Small intestine (tissue), 7 donors: ENCODE measurements around the gene PARD3B. TPM values are rescaled to one million over a fixed set of nuclear protein-coding genes. Genes with fewer than 3 reads are reported as not detected.

Source experiments
- DNase-seq, 2 donors: peaks; one replicate each; pipeline versions ENCODE4 v3.0.0 to v3.0.0-alpha.2; 2013
- FAIRE-seq: peaks from 2 replicates; lab custom pipeline; 2012; peaks lifted over from hg19 to GRCh38; lab: Jason Lieb, UNC
- H3K27ac ChIP-seq, 3 donors: one replicate each; pipeline ENCODE4 v1.5.1; 2013; ENCODE audit warnings: low read length in 2 of 3, mild to moderate bottlenecking in 2 of 3, control low read depth in 1 of 3, inconsistent platforms in 1 of 3, low read depth in 1 of 3, moderate library complexity in 1 of 3
- H3K27me3 ChIP-seq, 3 donors: one replicate each; pipeline ENCODE4 v1.6.1; 2013; ENCODE audit warnings: low read length in 3 of 3, inconsistent platforms in 1 of 3; ENCODE audit not compliant: control insufficient read depth in 3 of 3, insufficient read depth in 3 of 3
- H3K36me3 ChIP-seq, 3 donors: one replicate each; pipeline ENCODE4 v1.6.1; 2013; ENCODE audit warnings: low read length in 3 of 3, inconsistent platforms in 1 of 3, low read depth in 1 of 3, mild to moderate bottlenecking in 1 of 3, moderate library complexity in 1 of 3; ENCODE audit not compliant: control insufficient read depth in 3 of 3, insufficient read depth in 2 of 3
- H3K4me1 ChIP-seq, 3 donors: one replicate each; pipeline ENCODE4 v1.6.1; 2013; ENCODE audit warnings: low read length in 2 of 3, inconsistent platforms in 1 of 3, low read depth in 1 of 3, mild to moderate bottlenecking in 1 of 3, moderate library complexity in 1 of 3; ENCODE audit not compliant: control insufficient read depth in 3 of 3, insufficient read depth in 2 of 3
- H3K4me3 ChIP-seq, 3 donors: one replicate each; pipeline ENCODE4 v1.5.1; 2013; ENCODE audit warnings: low read length in 3 of 3, control low read depth in 1 of 3, inconsistent platforms in 1 of 3, low read depth in 1 of 3, mild to moderate bottlenecking in 1 of 3, moderate library complexity in 1 of 3
- H3K9me3 ChIP-seq, 2 donors: one replicate each; pipeline ENCODE4 v1.6.1; 2013; ENCODE audit warnings: low read depth in 1 of 2, low read length in 1 of 2; ENCODE audit not compliant: control insufficient read depth in 2 of 2, insufficient read depth in 1 of 2
- WGBS, 3 donors: extraction: QIAGEN DNeasy Blood & Tissue Kit; methylation state at CpG; one replicate each; pipeline ENCODE4 v1.1.7; 2013; 5-methylcytosine and 5-hydroxymethylcytosine counted together
- polyA plus RNA-seq, 4 donors: library from polyadenylated mRNA; stranded (reverse) in 3 of 4; unstranded in 1 of 4; fragments of 200-250 nt in 3 of 4; fragments of 120-200 nt in 1 of 4; gene quantifications; one replicate each; pipeline versions ENCODE4 v1.2.1 to v1.2.3, GENCODE V29; 2013
- donor health status: healthy with polysubstance abuse.
- donor health status: control.
- donor health status: control.
- donor health status: Bipolar disorder and iron deficiency.
- donor health status: healthy.

PARD3B gene
- polyA plus RNA-seq, 4 donors: 2.8 to 10.7 (median 3.6) TPM

DNA sequence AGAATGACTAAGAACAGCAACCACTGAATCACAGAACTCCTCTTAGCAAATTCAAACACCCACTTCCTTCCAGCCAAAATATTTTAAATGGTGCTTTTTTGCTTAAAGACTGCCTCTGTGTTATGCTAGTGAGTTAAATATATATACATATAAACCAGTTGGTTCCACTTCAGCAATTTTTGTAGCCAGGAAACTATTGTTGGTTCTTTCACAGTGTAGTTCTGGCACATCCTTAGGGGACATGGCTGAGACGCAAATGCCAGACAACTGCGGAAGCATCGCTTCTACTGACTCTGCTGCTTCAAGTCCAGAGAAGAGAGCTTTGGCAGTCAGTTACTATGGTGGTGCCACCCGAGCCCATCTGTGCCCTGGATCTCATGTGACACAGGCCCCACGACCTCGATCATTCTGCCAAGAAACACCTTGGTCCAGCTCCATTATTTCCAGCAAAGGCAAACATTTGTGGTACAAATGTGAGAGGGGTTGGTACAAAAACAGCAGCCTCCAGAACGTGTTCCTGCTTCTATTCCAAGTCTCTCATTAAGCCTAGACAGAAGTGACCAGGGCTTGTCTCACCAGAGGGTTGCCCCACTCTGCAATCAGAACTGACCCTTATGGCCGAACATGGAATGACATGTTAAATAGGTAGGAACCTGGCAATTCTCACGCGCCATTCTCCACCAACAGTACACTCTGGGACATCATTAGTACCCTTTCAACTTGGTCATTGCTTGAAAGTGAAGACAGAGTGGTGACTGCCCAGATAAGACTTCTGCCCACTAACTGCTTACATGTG is 1019.3 kb downstream of the PARD3B start:
- no peak for FAIRE-seq
- no peak for DNase-seq
- WGBS, 3 donors: 90 to 94% (median 91%) methylated on average over 10 of the region's 10 CpGs
- no peak overlapping the region for H3K27ac ChIP-seq
- no peaks in the 10 kb centered on the region for H3K27me3 ChIP-seq
- H3K36me3 ChIP-seq: no peaks in the 10 kb centered on the region
- H3K9me3 ChIP-seq: no peaks in the 10 kb centered on the region
- H3K4me3 ChIP-seq: no peak overlapping the region
- no peaks in the 10 kb centered on the region for H3K4me1 ChIP-seq

DNA sequence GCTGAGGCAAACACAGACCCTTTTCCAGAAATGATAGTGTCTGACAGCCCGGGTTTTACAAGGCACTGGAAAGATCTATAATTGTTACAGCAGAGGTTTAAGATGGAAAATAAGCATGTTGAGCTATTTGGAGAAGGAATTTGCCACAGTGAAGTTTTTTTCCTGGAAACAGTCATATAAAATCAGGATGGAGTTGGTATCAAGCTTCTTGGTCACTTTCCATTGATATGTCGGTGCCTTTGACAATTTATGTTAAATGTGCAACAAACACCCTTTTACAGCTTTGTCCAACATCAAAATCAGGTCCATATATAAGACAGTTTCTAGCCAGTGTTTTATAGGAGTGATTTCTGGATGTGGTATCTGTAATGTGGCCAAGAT is 1019.9 kb downstream of the PARD3B start:
- Histone ChIP-seq H3K4me3 (no peak overlapping the region), H3K9me3 (no peaks in the 10 kb centered on the region), H3K27me3 (no peaks in the 10 kb centered on the region), H3K4me1 (no peaks in the 10 kb centered on the region), H3K27ac (no peak overlapping the region), H3K36me3 (no peaks in the 10 kb centered on the region)
- 89 to 94% (median 90%) methylated on average over 2 of the region's 2 CpGs for WGBS, 3 donors
- no peak for DNase-seq
- FAIRE-seq: no peak

DNA sequence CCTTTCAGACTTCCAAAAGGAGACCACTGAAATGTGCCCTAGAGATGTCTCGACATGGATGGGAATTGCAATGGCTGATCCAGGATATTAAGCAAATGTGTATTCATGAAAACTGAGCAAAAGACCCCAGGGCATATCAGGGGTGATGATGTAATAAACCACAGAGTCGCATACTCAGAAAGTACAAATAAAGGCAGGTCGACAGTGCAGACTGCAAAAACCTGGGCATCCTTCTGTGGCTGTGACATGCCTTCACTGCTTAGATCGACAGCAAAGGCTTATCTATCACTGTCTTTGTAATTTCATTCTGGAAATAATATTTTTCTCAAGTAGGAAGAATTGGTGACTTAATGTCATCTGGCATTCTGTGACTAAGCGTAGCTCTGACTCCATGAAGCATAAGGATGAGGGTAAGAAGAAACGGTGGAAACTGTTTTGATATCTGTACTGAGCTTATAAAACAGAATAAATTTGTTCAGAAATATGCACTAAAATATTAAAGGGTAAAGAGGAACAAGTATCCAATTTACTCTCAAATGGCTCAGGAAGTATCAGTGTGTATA is 1021.4 kb downstream of the PARD3B start:
- H3K27ac ChIP-seq: no peak overlapping the region
- no peaks in the 10 kb centered on the region for H3K9me3 ChIP-seq
- WGBS, 3 donors: 69 to 72% (median 70%) methylated on average over 6 of the region's 6 CpGs
- H3K4me1 ChIP-seq: no peaks in the 10 kb centered on the region
- no peaks in the 10 kb centered on the region for H3K36me3 ChIP-seq
- H3K4me3 ChIP-seq: no peak overlapping the region
- no peak for FAIRE-seq
- DNase-seq: no peak
- H3K27me3 ChIP-seq: no peaks in the 10 kb centered on the region

DNA sequence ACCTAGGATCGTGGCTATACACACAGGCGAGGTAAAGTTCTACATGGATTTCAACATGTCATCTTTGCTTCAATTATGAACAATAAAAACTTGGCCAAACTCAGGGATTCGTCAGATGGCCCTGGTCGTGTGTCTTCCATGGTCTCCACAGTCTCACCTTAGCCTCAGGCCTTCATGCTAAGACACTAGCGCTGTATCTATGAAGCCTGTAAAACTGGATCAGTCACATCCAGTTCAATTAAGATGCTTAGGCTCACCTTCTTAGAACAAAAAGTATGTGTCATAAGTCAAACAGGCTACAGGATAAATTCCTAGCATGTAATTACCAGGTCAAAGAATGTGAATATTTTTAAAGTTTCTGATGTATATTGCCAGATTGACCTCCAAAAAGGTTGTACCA is 1023.3 kb downstream of the PARD3B start:
- Histone ChIP-seq H3K4me3 (no peak overlapping the region), H3K27ac (no peak overlapping the region), H3K27me3 (no peaks in the 10 kb centered on the region), H3K36me3 (no peaks in the 10 kb centered on the region), H3K4me1 (no peaks in the 10 kb centered on the region), H3K9me3 (no peaks in the 10 kb centered on the region)
- DNase-seq: no peak
- WGBS, 3 donors: 87 to 94% (median 93%) methylated on average over 5 of the region's 5 CpGs
- FAIRE-seq: no peak

DNA sequence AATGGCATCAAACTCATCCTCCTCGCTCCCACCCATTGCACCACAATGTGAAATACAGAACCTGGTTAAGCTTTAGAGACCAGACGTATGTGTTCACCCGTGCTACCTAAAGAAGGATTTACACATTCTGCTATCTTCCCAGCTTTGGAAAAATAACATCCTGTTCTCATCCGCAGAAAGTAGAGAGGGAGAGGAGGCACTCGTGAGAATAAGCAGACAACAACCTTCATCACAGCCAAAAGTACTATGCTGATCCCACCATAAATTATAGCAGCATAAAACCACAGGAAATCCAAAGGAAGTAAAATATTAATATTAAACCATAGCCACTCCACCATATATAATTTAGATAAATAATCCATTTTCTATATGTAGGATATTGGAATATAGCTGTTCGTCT is 1025.4 kb downstream of the PARD3B start:
- Histone ChIP-seq H3K27me3 (no peaks in the 10 kb centered on the region), H3K36me3 (no peaks in the 10 kb centered on the region), H3K27ac (no peak overlapping the region), H3K4me3 (no peak overlapping the region), H3K4me1 (no peaks in the 10 kb centered on the region), H3K9me3 (no peaks in the 10 kb centered on the region)
- no peak for DNase-seq
- WGBS, 3 donors: 82 to 92% (median 91%) methylated on average over 6 of the region's 6 CpGs
- FAIRE-seq: no peak

DNA sequence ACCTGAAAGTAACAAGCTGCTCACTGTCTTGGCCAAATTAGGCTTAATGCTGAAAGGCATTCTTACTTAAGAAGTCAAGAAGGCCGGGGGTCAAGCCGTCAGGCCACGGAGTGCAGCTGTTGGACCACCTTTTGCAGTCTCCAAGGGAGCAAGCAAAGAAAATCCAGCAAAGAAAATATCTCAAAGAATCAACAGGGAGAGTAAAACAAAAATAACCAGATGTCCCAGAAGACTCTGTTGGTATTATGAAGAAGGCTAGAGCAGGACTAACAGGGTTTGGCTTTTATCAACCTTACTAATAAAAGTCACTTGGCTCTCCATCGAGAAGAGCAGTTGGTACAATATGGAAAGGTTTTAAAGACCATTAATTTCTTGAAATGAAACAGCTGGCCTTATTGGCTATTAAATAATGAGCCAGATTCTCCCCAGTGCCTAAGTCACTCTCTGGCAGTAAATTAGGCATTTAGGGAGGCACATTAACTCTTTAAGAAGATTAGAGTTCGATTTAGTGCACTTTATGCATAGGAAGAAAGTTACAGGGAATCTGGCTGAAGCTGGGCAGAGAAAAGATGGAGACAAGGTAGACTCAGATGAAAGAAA is 1026.2 kb downstream of the PARD3B start:
- Histone ChIP-seq H3K9me3 (no peaks in the 10 kb centered on the region), H3K27ac (no peak overlapping the region), H3K4me3 (no peak overlapping the region), H3K4me1 (no peaks in the 10 kb centered on the region), H3K36me3 (no peaks in the 10 kb centered on the region), H3K27me3 (no peaks in the 10 kb centered on the region)
- DNase-seq (no peak), FAIRE-seq (no peak)
- WGBS, 3 donors: 76 to 82% (median 80%) methylated on average over 5 of the region's 5 CpGs

DNA sequence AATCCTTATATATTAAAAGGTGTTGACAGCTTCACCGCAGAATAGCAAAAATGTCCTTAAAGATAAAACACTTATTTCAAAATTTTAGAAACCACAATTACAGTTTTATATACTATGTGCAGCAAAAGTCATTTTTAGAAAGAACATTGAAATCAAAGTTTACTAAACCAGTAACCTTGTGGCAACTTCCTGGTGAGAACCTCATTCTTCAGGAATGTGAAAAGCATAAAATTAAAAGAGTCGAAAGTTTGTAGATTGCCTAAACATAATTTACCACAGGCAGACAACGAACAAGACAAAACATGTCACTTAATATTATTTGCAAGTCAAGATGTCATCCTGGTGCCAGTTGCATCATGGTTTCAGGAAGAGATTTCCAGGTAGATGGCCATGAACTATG is 1028.7 kb downstream of the PARD3B start:
- DNase-seq (no peak), FAIRE-seq (no peak)
- Histone ChIP-seq H3K9me3 (no peaks in the 10 kb centered on the region), H3K4me3 (no peak overlapping the region), H3K36me3 (no peaks in the 10 kb centered on the region), H3K4me1 (no peaks in the 10 kb centered on the region), H3K27me3 (no peaks in the 10 kb centered on the region), H3K27ac (no peak overlapping the region)
- WGBS, 3 donors: 90 to 98% (median 95%) methylated on average over 3 of the region's 3 CpGs

DNA sequence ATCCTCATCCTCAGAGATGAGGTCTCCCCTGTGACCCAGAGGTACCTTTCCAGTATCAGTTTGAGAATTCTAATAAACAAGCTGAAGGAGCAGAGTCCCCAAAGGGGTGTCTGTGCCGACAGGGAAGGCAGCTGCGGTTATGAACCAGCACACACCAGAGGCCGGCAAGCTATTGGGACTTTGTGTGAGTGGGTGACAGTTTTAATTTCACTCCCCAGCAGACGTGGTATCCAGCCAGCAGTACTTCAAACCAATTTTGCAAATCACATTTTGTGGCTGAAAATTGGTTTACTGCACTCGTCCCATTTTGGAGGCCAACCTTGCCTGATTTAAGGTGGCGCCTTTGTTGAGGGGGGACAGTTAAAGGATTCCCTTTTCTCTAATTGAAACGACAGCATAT is 1034.1 kb downstream of the PARD3B start:
- DNase-seq (no peak), FAIRE-seq (no peak)
- H3K4me1 ChIP-seq: no peaks in the 10 kb centered on the region
- no peaks in the 10 kb centered on the region for H3K9me3 ChIP-seq
- no peaks in the 10 kb centered on the region for H3K36me3 ChIP-seq
- no peak overlapping the region for H3K27ac ChIP-seq
- H3K4me3 ChIP-seq: no peak overlapping the region
- 81 to 93% (median 89%) methylated on average over 7 of the region's 7 CpGs for WGBS, 3 donors
- no peaks in the 10 kb centered on the region for H3K27me3 ChIP-seq
